MM.1S (cell line): ENCODE data around the gene PRKG1.

Experiments used
- DNase-seq: peaks from one replicate; pipeline ENCODE4 v3.0.0-alpha.2; 2015
- H2AFZ ChIP-seq: fragments of 300-600 bp; sonication (generic); 2 replicates; pipeline ENCODE4 v1.6.0; 2016; ENCODE audit warnings: antibody characterized with exemption, low read length
- H3F3A ChIP-seq: fragments of 300-600 bp; sonication (generic); 2 replicates; pipeline ENCODE4 v1.6.1; 2016; ENCODE audit warnings: mild to moderate bottlenecking, antibody characterized with exemption, low read length, moderate library complexity, mixed read lengths; ENCODE audit not compliant: insufficient read depth
- H3K27ac ChIP-seq: fragments of 300-600 bp; sonication (generic); 2 replicates; pipeline ENCODE4 v1.5.1; 2016; ENCODE audit warnings: mild to moderate bottlenecking, low read length
- H3K27me3 ChIP-seq: fragments of 300-600 bp; sonication (generic); replicated peaks from 2 replicates; pipeline ENCODE4 v1.6.0; 2016; ENCODE audit warnings: low read length; ENCODE audit not compliant: insufficient read depth
- H3K36me3 ChIP-seq: fragments of 300-600 bp; sonication (generic); replicated peaks from 2 replicates; pipeline ENCODE4 v1.6.1; 2016; ENCODE audit warnings: mild to moderate bottlenecking, low read length, mixed read lengths; ENCODE audit not compliant: insufficient read depth
- H3K4me1 ChIP-seq: fragments of 300-600 bp; sonication (generic); 2 replicates; pipeline ENCODE4 v1.6.1; 2016; ENCODE audit warnings: low read length, mixed read lengths
- H3K4me2 ChIP-seq: fragments of 300-600 bp; sonication (generic); 2 replicates; pipeline ENCODE4 v1.6.0; 2016; ENCODE audit warnings: low read depth, low read length
- H3K4me3 ChIP-seq: fragments of 300-600 bp; sonication (generic); 2 replicates; pipeline ENCODE4 v1.5.1; 2016; ENCODE audit warnings: low read length, mixed read lengths
- H3K79me2 ChIP-seq: fragments of 300-600 bp; sonication (generic); 2 replicates; pipeline ENCODE4 v1.6.1; 2016; ENCODE audit warnings: mixed run types, low read length, mixed read lengths
- H3K9ac ChIP-seq: fragments of 300-600 bp; sonication (generic); 2 replicates; pipeline ENCODE4 v1.6.1; 2016; ENCODE audit warnings: low read length, mixed read lengths
- H3K9me2 ChIP-seq: fragments of 300-600 bp; sonication (generic); replicated peaks from 2 replicates; pipeline ENCODE4 v1.6.1; 2016; ENCODE audit warnings: mild to moderate bottlenecking, low read length, mixed read lengths; ENCODE audit not compliant: insufficient read depth
- H3K9me3 ChIP-seq: fragments of 300-600 bp; sonication (generic); replicated peaks from 2 replicates; pipeline ENCODE4 v1.6.1; 2016; ENCODE audit warnings: mild to moderate bottlenecking, low read length, mixed read lengths; ENCODE audit not compliant: insufficient read depth
- H4K20me1 ChIP-seq: fragments of 300-600 bp; sonication (generic); 2 replicates; pipeline ENCODE4 v1.6.1; 2016; ENCODE audit warnings: mild to moderate bottlenecking, low read length, moderate library complexity, mixed read lengths; ENCODE audit not compliant: insufficient read depth
- CTCF ChIP-seq: fragments of 300-600 bp; sonication (generic); IDR thresholded peaks from 2 replicates; pipeline ENCODE4 v1.5.1; 2016; ENCODE audit warnings: antibody characterized with exemption, low read length, mixed read lengths
- EZH2 ChIP-seq: fragments of 300-600 bp; sonication (generic); optimal IDR thresholded peaks from 2 replicates; pipeline ENCODE3; 2017; ENCODE audit warnings: low read depth, mild to moderate bottlenecking, antibody characterized with exemption, low read length, mixed read lengths
- EZH2phosphoT487 ChIP-seq: fragments of 300-600 bp; sonication (generic); IDR thresholded peaks from 2 replicates; pipeline ENCODE4 v1.6.1; 2018; ENCODE audit warnings: antibody characterized with exemption, low read length

Gene PRKG1

GRCh38 chr10:52249850-52250395, 1175.6 kb downstream of the PRKG1 start:
- H3K79me2 ChIP-seq: no peaks in the 10 kb centered on the region
- H3K36me3 ChIP-seq: no peaks in the 10 kb centered on the region
- no peaks in the 10 kb centered on the region for H4K20me1 ChIP-seq
- no peak overlapping the region for H3K9ac ChIP-seq
- H3K4me2 ChIP-seq: no peak overlapping the region
- no peak for TF ChIP-seq CTCF
- TF ChIP-seq EZH2phosphoT487: no peak
- TF ChIP-seq EZH2: no peak
- H3K27me3 ChIP-seq: no peaks in the 10 kb centered on the region
- H3K9me3 ChIP-seq: no peaks in the 10 kb centered on the region
- no peaks in the 10 kb centered on the region for H3F3A ChIP-seq
- H3K4me3 ChIP-seq: no peak overlapping the region
- no peak overlapping the region for H3K27ac ChIP-seq
- H3K4me1 ChIP-seq: peaks cover 8% of the 10 kb centered on the region; the same call in 1 of the 2 replicates
- no peak overlapping the region for H2AFZ ChIP-seq
- DNase-seq: no peak
- H3K9me2 ChIP-seq: no peaks in the 10 kb centered on the region

GRCh38 chr10:52250510-52250909, 1176.2 kb downstream of the PRKG1 start:
- Histone ChIP-seq H2AFZ (no peak overlapping the region), H3K79me2 (no peaks in the 10 kb centered on the region), H3K9me3 (no peaks in the 10 kb centered on the region), H3K36me3 (no peaks in the 10 kb centered on the region), H3K9ac (no peak overlapping the region), H3K27me3 (no peaks in the 10 kb centered on the region), H4K20me1 (no peaks in the 10 kb centered on the region), H3F3A (no peaks in the 10 kb centered on the region), H3K4me2 (no peak overlapping the region), H3K9me2 (no peaks in the 10 kb centered on the region), H3K4me3 (no peak overlapping the region), H3K4me1 (peaks cover 13% of the 10 kb centered on the region; the same call in 1 of the 2 replicates), H3K27ac (no peak overlapping the region)
- no peak for DNase-seq
- TF ChIP-seq EZH2 (no peak), EZH2phosphoT487 (no peak)

- H4K20me1 ChIP-seq: no peaks in the 10 kb centered on the region
- no peak overlapping the region for H3K4me2 ChIP-seq
- H3K36me3 ChIP-seq: no peaks in the 10 kb centered on the region
- H3K4me3 ChIP-seq: no peak overlapping the region
- DNase-seq: no peak
- H3K9ac ChIP-seq: no peak overlapping the region
- peaks cover 24% of the 10 kb centered on the region for H3K4me1 ChIP-seq
- H2AFZ ChIP-seq: no peak overlapping the region
- no peaks in the 10 kb centered on the region for H3K27me3 ChIP-seq
- no peaks in the 10 kb centered on the region for H3K9me2 ChIP-seq
- TF ChIP-seq CTCF: no peak
- no peak for TF ChIP-seq EZH2phosphoT487
- TF ChIP-seq EZH2: no peak
- H3K27ac ChIP-seq: no peak overlapping the region
- H3K9me3 ChIP-seq: no peaks in the 10 kb centered on the region
- H3K79me2 ChIP-seq: no peaks in the 10 kb centered on the region
- peaks cover 15% of the 10 kb centered on the region for H3F3A ChIP-seq
Observed at GRCh38 chr10:52252307-52252706, 1178.0 kb downstream of the PRKG1 start.
